ENCODE measurements around the gene ZNF358.

- no peak for TF ChIP-seq NBN (conservative IDR thresholded peaks at IDR 0.05)
- TF ChIP-seq CEBPB (IDR thresholded peaks at IDR 0.05; ENCODE audit: borderline replicate concordance, low read depth, low read length) = no peak
- no peak for TF ChIP-seq CEBPG (CRISPR knock-in tag; IDR thresholded peaks at IDR 0.05)
- TF ChIP-seq ARHGAP35 (CRISPR knock-in tag; IDR thresholded peaks at IDR 0.05; ENCODE audit: borderline replicate concordance) = no peak
- no peak for TF ChIP-seq ZBTB8A (CRISPR knock-in tag; IDR thresholded peaks at IDR 0.05; ENCODE audit: borderline replicate concordance, low read depth)
- TF ChIP-seq ATF2 (CRISPR knock-in tag; IDR thresholded peaks at IDR 0.05) = no peak
- TF ChIP-seq PAWR (CRISPR knock-in tag; IDR thresholded peaks at IDR 0.05; ENCODE audit: borderline replicate concordance) = no peak
- TF ChIP-seq CREB1 (IDR thresholded peaks at IDR 0.05) = no peak
- TF ChIP-seq CREB1 (CRISPR knock-in tag; IDR thresholded peaks at IDR 0.05) = no peak
- TF ChIP-seq EP300 (IDR thresholded peaks at IDR 0.05; ENCODE audit: low read depth in 2 of 2, low read length in 2 of 2) = no peak
- no peak for TF ChIP-seq EP300 (CRISPR knock-in tag; IDR thresholded peaks at IDR 0.05; ENCODE audit: borderline replicate concordance)
- TF ChIP-seq ZNF101 (CRISPR knock-in tag; IDR thresholded peaks at IDR 0.05; ENCODE audit: borderline replicate concordance, low read depth) = no peak
- TF ChIP-seq DBP (CRISPR knock-in tag; IDR thresholded peaks at IDR 0.05; ENCODE audit: not compliant biosample characterization) = no peak
These were observed 48.6 kb upstream of the ZNF358 start for GRCh38 chr19:7467009-7467989.

All from HepG2 (cell line).